Prostate gland (tissue), 2 donors: ENCODE measurements around the gene DUSP15.

ENCODE experiments used
- CTCF ChIP-seq, 4 experiments: fragments of 200-600 bp in 2 of 4; fragments of 450-650 bp in 2 of 4; sonication (generic) in 2 of 4; IDR thresholded peaks; 1 replicate in 3 of 4; 2 replicates in 1 of 4; pipeline ENCODE4 v1.5.1; 2016 to 2019; ENCODE audit warnings: antibody characterized with exemption in 4 of 4, mild to moderate bottlenecking in 2 of 4, moderate library complexity in 2 of 4
- POLR2A ChIP-seq: fragments of 450-650 bp; IDR thresholded peaks from one replicate; pipeline ENCODE4 v1.6.1; 2016; ENCODE audit warnings: antibody characterized with exemption, mild to moderate bottlenecking
- POLR2AphosphoS5 ChIP-seq: sonication (generic); formaldehyde crosslinking; IDR thresholded peaks from one replicate; pipeline ENCODE4 v1.6.1; 2017; ENCODE audit warnings: antibody characterized with exemption

- TF ChIP-seq POLR2A (no peak), CTCF (IDR thresholded peaks at IDR 0.05) (no peak), POLR2AphosphoS5 (no peak)
These were observed 20.3 kb upstream of the DUSP15 start for GRCh38 chr20:31890646-31891045.
